Activated T-cell treated with anti-CD3 and anti-CD28 coated beads, Interleukin-2, amount 50 U/mL, for 48 hours (primary cell): ENCODE results near the gene MMP10.

ENCODE experiments used
- DNase-seq, 2 experiments: peaks; one replicate each; pipeline ENCODE4 v3.0.0-alpha.2; 2020

MMP10 gene

GRCh38 chr11:102724904-102725500 lies 55.4 kb downstream of the MMP10 start, which contains the start of gene MMP8:
MMP8 (minus strand) TSS chr11:102724954; CDS start chr11:102724855, 99 bp downstream.
- DNase-seq: no peak

GRCh38 chr11:102722821-102723220 lies 57.6 kb downstream of the MMP10 start:
- DNase-seq: no peak
